ENCODE data around the gene MGAT4A.

MGAT4A gene

GRCh38 chr2:98777076-98777475 is 46.1 kb upstream of the MGAT4A start:
- DNase-seq (ENCODE audit: low spot score) (no peak), ATAC-seq (ENCODE audit: low read depth) (no peak)
- Histone ChIP-seq H3K27me3 (ENCODE audit: insufficient read depth, poor library complexity, severe bottlenecking) (no peaks in the 10 kb centered on the region), H3K36me3 (ENCODE audit: low read depth) (no peaks in the 10 kb centered on the region), H3K9me3 (ENCODE audit: severe bottlenecking) (peaks cover 3% of the 10 kb centered on the region), H3K4me3 (ENCODE audit: severe bottlenecking) (no peak overlapping the region), H3K4me1 (ENCODE audit: insufficient read depth, poor library complexity, severe bottlenecking) (no peaks in the 10 kb centered on the region), H3K27ac (ENCODE audit: poor library complexity, severe bottlenecking) (no peak overlapping the region)
- TF ChIP-seq CTCF (IDR thresholded peaks at IDR 0.05; ENCODE audit: poor library complexity, severe bottlenecking) = no peak

- H3K27me3 ChIP-seq (ENCODE audit: insufficient read depth, poor library complexity, severe bottlenecking) = no peaks in the 10 kb centered on the region
- H3K27ac ChIP-seq (ENCODE audit: poor library complexity, severe bottlenecking) = no peak overlapping the region
- H3K4me1 ChIP-seq (ENCODE audit: insufficient read depth, poor library complexity, severe bottlenecking) = no peaks in the 10 kb centered on the region
- no peaks in the 10 kb centered on the region for H3K9me3 ChIP-seq (ENCODE audit: severe bottlenecking)
- H3K36me3 ChIP-seq (ENCODE audit: low read depth) = no peaks in the 10 kb centered on the region
- ATAC-seq (ENCODE audit: low read depth) = no peak
- no peak for DNase-seq (ENCODE audit: low spot score)
- no peak for TF ChIP-seq CTCF (IDR thresholded peaks at IDR 0.05; ENCODE audit: poor library complexity, severe bottlenecking)
- H3K4me3 ChIP-seq (ENCODE audit: severe bottlenecking) = no peak overlapping the region
Observed at GRCh38 chr2:98776136-98776535, 45.2 kb upstream of the MGAT4A start.

GRCh38 chr2:98775146-98775986 is 44.4 kb upstream of the MGAT4A start:
- no peak overlapping the region for H3K27ac ChIP-seq (ENCODE audit: poor library complexity, severe bottlenecking)
- no peak overlapping the region for H3K4me3 ChIP-seq (ENCODE audit: severe bottlenecking)
- ATAC-seq (ENCODE audit: low read depth) (no peak), DNase-seq (ENCODE audit: low spot score) (no peak)
- H3K9me3 ChIP-seq (ENCODE audit: severe bottlenecking) = no peaks in the 10 kb centered on the region
- no peak for TF ChIP-seq CTCF (IDR thresholded peaks at IDR 0.05; ENCODE audit: poor library complexity, severe bottlenecking)
- H3K36me3 ChIP-seq (ENCODE audit: low read depth) = no peaks in the 10 kb centered on the region
- no peaks in the 10 kb centered on the region for H3K27me3 ChIP-seq (ENCODE audit: insufficient read depth, poor library complexity, severe bottlenecking)
- no peaks in the 10 kb centered on the region for H3K4me1 ChIP-seq (ENCODE audit: insufficient read depth, poor library complexity, severe bottlenecking)

GRCh38 chr2:98773907-98774306 is 43.0 kb upstream of the MGAT4A start:
- ATAC-seq (ENCODE audit: low read depth) = no peak
- no peak overlapping the region for H3K27ac ChIP-seq (ENCODE audit: poor library complexity, severe bottlenecking)
- H3K36me3 ChIP-seq (ENCODE audit: low read depth) = no peaks in the 10 kb centered on the region
- H3K4me3 ChIP-seq (ENCODE audit: severe bottlenecking) = no peak overlapping the region
- no peaks in the 10 kb centered on the region for H3K9me3 ChIP-seq (ENCODE audit: severe bottlenecking)
- H3K4me1 ChIP-seq (ENCODE audit: insufficient read depth, poor library complexity, severe bottlenecking) = peaks cover under 1% of the 10 kb centered on the region
- DNase-seq (ENCODE audit: low spot score) = no peak
- H3K27me3 ChIP-seq (ENCODE audit: insufficient read depth, poor library complexity, severe bottlenecking) = no peaks in the 10 kb centered on the region
- TF ChIP-seq CTCF (IDR thresholded peaks at IDR 0.05; ENCODE audit: poor library complexity, severe bottlenecking) = no peak

DNA sequence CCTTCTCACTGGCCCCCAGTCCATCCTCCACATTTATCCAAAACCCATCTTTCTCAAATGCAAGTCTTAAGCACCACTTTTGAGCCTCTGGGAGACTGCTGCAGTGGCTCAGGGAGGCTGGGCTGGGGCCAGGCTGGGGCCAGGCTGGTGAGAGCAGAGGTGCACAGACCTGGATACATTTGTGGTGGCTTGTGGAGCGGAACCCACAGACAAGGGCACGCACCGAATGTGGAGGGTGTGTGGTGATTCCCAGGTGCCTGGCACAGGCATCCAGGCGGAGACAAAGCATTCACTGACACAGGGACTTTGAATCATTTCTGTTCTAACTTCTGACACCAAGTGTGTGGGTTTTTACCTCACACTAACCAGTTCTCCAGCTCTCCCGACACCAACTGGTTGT is 42.2 kb upstream of the MGAT4A start:
- Histone ChIP-seq H3K27ac (ENCODE audit: poor library complexity, severe bottlenecking) (no peak overlapping the region), H3K4me1 (ENCODE audit: insufficient read depth, poor library complexity, severe bottlenecking) (peaks cover 5% of the 10 kb centered on the region), H3K36me3 (ENCODE audit: low read depth) (no peaks in the 10 kb centered on the region), H3K27me3 (ENCODE audit: insufficient read depth, poor library complexity, severe bottlenecking) (no peaks in the 10 kb centered on the region), H3K4me3 (ENCODE audit: severe bottlenecking) (no peak overlapping the region), H3K9me3 (ENCODE audit: severe bottlenecking) (no peaks in the 10 kb centered on the region)
- no peak for TF ChIP-seq CTCF (IDR thresholded peaks at IDR 0.05; ENCODE audit: poor library complexity, severe bottlenecking)
- ATAC-seq (ENCODE audit: low read depth) = no peak
- DNase-seq (ENCODE audit: low spot score) = no peak

Measured in RWPE2 (cell line).